GM23338 (cell line): Measurements from ENCODE around the gene EPB41L4A. TPM values are rescaled to one million over a fixed set of nuclear protein-coding genes. Genes with fewer than 3 reads are reported as not detected.
A peak's percentile ranks its signal among the peaks of the same experiment; 100 is the strongest.

ENCODE experiments used
- ATAC-seq: fragments of 200-7000 bp; cut with Tn5 transposase; 3 replicates; pipeline ENCODE4 v1.9.1; 2020
- DNase-seq: peaks from one replicate; pipeline ENCODE4 v3.0.0-alpha.2; 2015; ENCODE audit warnings: low spot score
- H2AFZ ChIP-seq: fragments of 200-600 bp; sonication (generic); 2 replicates; pipeline ENCODE4 v1.8.0; 2016; ENCODE audit warnings: antibody characterized with exemption, mild to moderate bottlenecking, moderate library complexity
- H3F3A ChIP-seq: fragments of 200-600 bp; sonication (generic); replicated peaks from 2 replicates; pipeline ENCODE4 v1.8.0; 2017; ENCODE audit warnings: antibody characterized with exemption, mixed run types, low read depth
- H3K27ac ChIP-seq: fragments of 200-600 bp; sonication (generic); 2 replicates; pipeline ENCODE4 v1.6.1; 2016; ENCODE audit warnings: low read depth
- H3K27me3 ChIP-seq: fragments of 200-600 bp; sonication (generic); 2 replicates; pipeline ENCODE4 v1.8.0; 2016; ENCODE audit warnings: mild to moderate bottlenecking, mixed run types, moderate library complexity; ENCODE audit not compliant: insufficient read depth
- H3K36me3 ChIP-seq: fragments of 200-600 bp; sonication (generic); 2 replicates; pipeline ENCODE4 v1.8.0; 2016; ENCODE audit warnings: mild to moderate bottlenecking; ENCODE audit not compliant: insufficient read depth
- H3K4me1 ChIP-seq: fragments of 200-600 bp; sonication (generic); 2 replicates; pipeline ENCODE4 v1.8.0; 2016; ENCODE audit warnings: mild to moderate bottlenecking, moderate library complexity; ENCODE audit not compliant: insufficient read depth
- H3K4me2 ChIP-seq: fragments of 200-600 bp; sonication (generic); 2 replicates; pipeline ENCODE4 v1.7.1; 2017; ENCODE audit warnings: mixed run types
- H3K4me3 ChIP-seq: fragments of 200-600 bp; sonication (generic); 2 replicates; pipeline ENCODE4 v1.6.1; 2016; ENCODE audit warnings: mixed run types
- H3K79me2 ChIP-seq: fragments of 200-600 bp; sonication (generic); replicated peaks from 2 replicates; pipeline ENCODE4 v1.8.0; 2017; ENCODE audit warnings: mild to moderate bottlenecking; ENCODE audit not compliant: insufficient read depth
- H3K9me2 ChIP-seq: fragments of 200-600 bp; sonication (generic); 2 replicates; pipeline ENCODE4 v1.8.0; 2017; ENCODE audit not compliant: insufficient read depth
- H4K20me1 ChIP-seq: fragments of 200-600 bp; sonication (generic); replicated peaks from 2 replicates; pipeline ENCODE4 v1.8.0; 2017; ENCODE audit warnings: mild to moderate bottlenecking; ENCODE audit not compliant: insufficient read depth
- H3K27ac Mint-ChIP-seq: 2 replicates; pipeline ENCODE4 v1.8.0; 2020; ENCODE audit warnings: inconsistent platforms, mild to moderate bottlenecking, moderate library complexity, mixed read lengths
- H3K27me3 Mint-ChIP-seq: 3 replicates; pipeline ENCODE4 v1.8.0; 2022; ENCODE audit warnings: low read depth, mild to moderate bottlenecking, moderate library complexity, mixed read lengths, inconsistent platforms; ENCODE audit not compliant: insufficient read depth, poor library complexity
- H3K36me3 Mint-ChIP-seq: 3 replicates; pipeline ENCODE4 v1.8.0; 2021; ENCODE audit warnings: low read depth, mild to moderate bottlenecking, inconsistent platforms, moderate library complexity, mixed read lengths
- H3K4me1 Mint-ChIP-seq: 3 replicates; pipeline ENCODE4 v1.8.0; 2020; ENCODE audit warnings: mild to moderate bottlenecking, inconsistent platforms, mixed read lengths
- H3K4me3 Mint-ChIP-seq: 3 replicates; pipeline ENCODE4 v1.8.0; 2021; ENCODE audit warnings: moderate library complexity, mild to moderate bottlenecking, inconsistent platforms, mixed read lengths
- H3K9me3 Mint-ChIP-seq: 3 replicates; pipeline ENCODE4 v1.8.0; 2020; ENCODE audit warnings: moderate library complexity, mild to moderate bottlenecking, inconsistent platforms, mixed read lengths
- CREB1 ChIP-seq: fragments of 250-450 bp; sonication (Bioruptor Pico); IDR thresholded peaks from 2 replicates; pipeline ENCODE4 v1.5.0; 2020; ENCODE audit warnings: low read depth, mild to moderate bottlenecking, moderate library complexity
- CTCF ChIP-seq, 2 experiments: fragments of 200-600 bp in 1 of 2; sonication (generic) in 1 of 2; conservative IDR thresholded peaks; 2 replicates each; pipeline versions ENCODE4 v1.5.1 to v1.6.1; 2016 to 2017; ENCODE audit warnings: antibody characterized with exemption in 2 of 2, low read depth in 2 of 2, mild to moderate bottlenecking in 2 of 2, moderate library complexity in 1 of 2
- EZH2 ChIP-seq: fragments of 200-600 bp; sonication (generic); IDR thresholded peaks from one replicate; pipeline ENCODE4 v1.8.0; 2017; ENCODE audit warnings: antibody characterized with exemption, mild to moderate bottlenecking, low read depth; ENCODE audit not compliant: unreplicated experiment
- EZH2phosphoT487 ChIP-seq: fragments of 200-600 bp; sonication (generic); IDR thresholded peaks from one replicate; pipeline ENCODE4 v1.8.1; 2018; ENCODE audit warnings: antibody characterized with exemption; ENCODE audit not compliant: unreplicated experiment
- JUNB ChIP-seq: IDR thresholded peaks from one replicate; pipeline ENCODE4 v1.6.1; 2016; ENCODE audit warnings: antibody characterized with exemption; ENCODE audit not compliant: unreplicated experiment
- POLR2AphosphoS5 ChIP-seq: IDR thresholded peaks from 2 replicates; pipeline ENCODE4 v1.6.1; 2016; ENCODE audit warnings: antibody characterized with exemption, low read depth
- REST ChIP-seq: IDR thresholded peaks from one replicate; pipeline ENCODE4 v1.6.1; 2018; ENCODE audit warnings: antibody characterized with exemption; ENCODE audit not compliant: unreplicated experiment
- STAT1 ChIP-seq: IDR thresholded peaks from one replicate; pipeline ENCODE4 v1.6.1; 2016; ENCODE audit warnings: antibody characterized with exemption; ENCODE audit not compliant: unreplicated experiment
- ZNF114 ChIP-seq: fragments of 250-450 bp; sonication (Bioruptor Pico); IDR thresholded peaks from 2 replicates; pipeline ENCODE4 v1.5.0; 2020; ENCODE audit warnings: mild to moderate bottlenecking, moderate library complexity
- ZNF331 ChIP-seq: fragments of 250-450 bp; sonication (Bioruptor Pico); IDR thresholded peaks from 2 replicates; pipeline ENCODE4 v1.5.0; 2020; ENCODE audit warnings: low read depth, mild to moderate bottlenecking, moderate library complexity
- polyA plus RNA-seq: library from polyadenylated mRNA; unstranded; fragments of >200 nt; fragmentation: Nextera tagmentation; extraction: Ambion mirVana; gene quantifications from 2 replicates; pipeline ENCODE4 v1.2.1, GENCODE V29; 2016
- total RNA-seq: library from RNA; depleted of rRNA; stranded (reverse); fragments of >200 nt; shearing (Covaris generic); gene quantifications from 2 replicates; pipeline ENCODE4 v1.2.3, GENCODE V29; 2014

Gene EPB41L4A
- total and polyA plus RNA-seq, 2 experiments from 2014 or later: 5.7 to 6.0 TPM

GRCh38 chr5:112390327-112390726 lies 28.8 kb downstream of the EPB41L4A start (continued):
- no peak for TF ChIP-seq REST
- no peak for TF ChIP-seq POLR2AphosphoS5
- no peak for TF ChIP-seq JUNB
- TF ChIP-seq CTCF (conservative IDR thresholded peaks at IDR 0.05; ENCODE audit: low read depth in 2 of 2): no peak
- TF ChIP-seq EZH2: no peak
- TF ChIP-seq STAT1: no peak
- no peak for TF ChIP-seq ZNF114 (CRISPR knock-in tag)
- no peak for TF ChIP-seq EZH2phosphoT487

GRCh38 chr5:112388739-112389138 lies 30.3 kb downstream of the EPB41L4A start:
- peaks cover 19% of the 10 kb centered on the region; the same call in 2 of the 3 replicates for H3K4me1 Mint-ChIP-seq
- Histone ChIP-seq H3K27ac (no peak overlapping the region), H3K4me2 (no peak overlapping the region), H4K20me1 (no peaks in the 10 kb centered on the region), H2AFZ (no peak overlapping the region), H3F3A (no peaks in the 10 kb centered on the region), H3K79me2 (no peaks in the 10 kb centered on the region), H3K4me3 (no peak overlapping the region), H3K36me3 (no peaks in the 10 kb centered on the region), H3K4me1 (no peaks in the 10 kb centered on the region), H3K27me3 (no peaks in the 10 kb centered on the region), H3K9me2 (no peaks in the 10 kb centered on the region)
- no peak overlapping the region for H3K4me3 Mint-ChIP-seq
- no peaks in the 10 kb centered on the region for H3K27me3 Mint-ChIP-seq
- TF ChIP-seq EZH2: no peak
- TF ChIP-seq ZNF331 (CRISPR knock-in tag): no peak
- TF ChIP-seq EZH2phosphoT487: no peak
- no peak for TF ChIP-seq STAT1
- no peak for TF ChIP-seq CTCF (conservative IDR thresholded peaks at IDR 0.05; ENCODE audit: low read depth in 2 of 2)
- TF ChIP-seq JUNB: no peak
- TF ChIP-seq CREB1 (CRISPR knock-in tag): no peak
- H3K27ac Mint-ChIP-seq: no peak overlapping the region
- H3K9me3 Mint-ChIP-seq: no peaks in the 10 kb centered on the region
- ATAC-seq: peak; percentile 51
- DNase-seq: no peak
- no peaks in the 10 kb centered on the region for H3K36me3 Mint-ChIP-seq
